ENCODE results near the gene KANSL1. TPM values are rescaled to one million over a fixed set of nuclear protein-coding genes. Genes with fewer than 3 reads are reported as not detected.

KANSL1 gene
- total and polyA plus RNA-seq, 7 experiments from 2014 or later = 17.4 to 230 (median 163) TPM

DNA sequence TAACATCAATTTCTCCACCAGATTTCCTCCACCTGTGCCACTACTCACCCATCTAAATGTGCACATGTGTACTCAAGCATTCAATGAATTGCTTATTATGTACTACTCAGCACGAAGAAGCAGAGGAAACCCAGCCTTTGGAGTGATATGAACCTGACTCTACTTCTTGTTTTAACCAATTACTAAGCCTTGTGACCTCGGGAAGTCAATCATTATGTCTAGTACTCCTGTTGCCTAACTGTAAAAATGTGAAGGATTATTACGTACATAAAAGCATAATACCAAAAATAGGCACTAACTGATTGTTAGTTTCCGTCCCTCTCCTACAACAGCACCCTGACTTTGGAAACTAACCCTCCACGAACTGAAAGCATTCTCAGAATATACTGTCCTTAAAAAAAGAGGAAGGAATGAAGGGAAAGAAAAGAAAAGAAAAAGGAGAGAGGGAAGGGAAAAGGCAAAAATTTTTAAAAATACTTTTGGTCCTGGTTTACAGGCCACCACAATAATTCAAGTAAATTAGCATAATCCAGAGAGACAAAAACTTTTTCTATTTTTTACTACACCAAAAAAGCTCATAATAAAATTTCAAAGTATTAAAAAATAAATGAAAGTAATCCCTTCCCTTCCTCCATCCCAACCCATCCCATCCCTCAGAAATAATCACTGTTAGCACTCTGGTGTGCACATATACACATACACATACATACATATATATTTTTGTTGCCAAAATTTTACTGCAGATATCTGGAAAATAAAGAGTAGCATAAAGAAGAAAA is 53.6 kb downstream of the KANSL1 start:
- H3K9me3 ChIP-seq (ENCODE audit: control insufficient read depth in 2 of 3, low read length in 3 of 3) = no peaks in the 10 kb centered on the region
- no peak overlapping the region for H3K4me3 ChIP-seq (ENCODE audit: low read length)
- CTCF ChIA-PET = no interaction called here
- H3K4me1 Mint-ChIP-seq = peaks cover 71 to 98% (median 95%) of the 10 kb centered on the region in 7 donors
- POLR2A ChIA-PET = no interaction called here
- ATAC-seq (no peak), DNase-seq (no peak)
- H3K27ac Mint-ChIP-seq = peak overlapping the region in 8 of 9 donors; percentile 24 to 82 (median 53)
- peaks cover 0 to 16% (median 0%) of the 10 kb centered on the region in 5 donors for H3K36me3 Mint-ChIP-seq
- no peaks in the 10 kb centered on the region for H3K27me3 Mint-ChIP-seq
- peaks cover 74 to 82% of the 10 kb centered on the region in 2 donors for H3K4me1 ChIP-seq (ENCODE audit: control insufficient read depth in 2 of 2, insufficient read depth in 2 of 2, low read length in 2 of 2)
- peak overlapping the region; percentile 10 for H3K27ac ChIP-seq (ENCODE audit: low read depth, low read length)
- H3K9me3 Mint-ChIP-seq = no peaks in the 10 kb centered on the region
- intact Hi-C loops (cut with micrococcal nuclease) = loop anchor here (2.0 to 5.0 kb wide), 3 partner anchors 15 to 43 kb away; no protein-coding TSS in a partner anchor
- no peaks in the 10 kb centered on the region for H3K27me3 ChIP-seq (ENCODE audit: control insufficient read depth in 2 of 2, insufficient read depth in 2 of 2, low read length in 2 of 2)
- H3K36me3 ChIP-seq (ENCODE audit: control insufficient read depth in 2 of 3, insufficient read depth in 3 of 3, low read length in 3 of 3) = no peaks in the 10 kb centered on the region
- H3K4me3 Mint-ChIP-seq = peak overlapping the region in 9 of 10 donors; percentile 5 to 67 (median 52)

DNA sequence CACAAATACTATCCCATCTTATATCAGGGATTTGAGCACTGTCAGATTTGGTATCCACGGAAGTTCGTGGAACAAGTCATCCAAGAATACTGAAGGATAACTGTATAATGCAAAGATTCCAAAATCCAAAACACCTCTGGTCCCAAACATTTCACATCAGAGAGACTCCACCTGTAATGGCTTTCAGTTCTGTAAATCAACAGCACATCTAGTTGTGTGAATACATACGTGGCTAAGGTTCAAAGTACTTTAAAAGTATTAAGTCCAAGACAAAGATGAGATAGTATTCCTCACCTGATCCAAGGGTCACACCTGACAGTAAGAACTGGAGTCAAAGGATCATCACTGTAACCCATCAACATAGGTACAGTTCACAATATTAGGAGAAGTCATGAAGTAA is 54.8 kb downstream of the KANSL1 start:
- Mint-ChIP-seq H3K27ac (peak overlapping the region in 8 of 9 donors; percentile 12 to 82 (median 50)), H3K9me3 (no peaks in the 10 kb centered on the region), H3K36me3 (peaks cover 0 to 17% (median 3%) of the 10 kb centered on the region in 5 donors), H3K4me3 (peak overlapping the region in 8 of 10 donors; percentile 20 to 67 (median 46)), H3K4me1 (peaks cover 69 to 96% (median 91%) of the 10 kb centered on the region in 7 donors), H3K27me3 (no peaks in the 10 kb centered on the region)
- Histone ChIP-seq H3K27me3 (ENCODE audit: control insufficient read depth in 2 of 2, insufficient read depth in 2 of 2, low read length in 2 of 2) (no peaks in the 10 kb centered on the region), H3K9me3 (ENCODE audit: control insufficient read depth in 2 of 3, low read length in 3 of 3) (no peaks in the 10 kb centered on the region), H3K4me1 (ENCODE audit: control insufficient read depth in 2 of 2, insufficient read depth in 2 of 2, low read length in 2 of 2) (peaks cover 70 to 72% of the 10 kb centered on the region in 2 donors), H3K36me3 (ENCODE audit: control insufficient read depth in 2 of 3, insufficient read depth in 3 of 3, low read length in 3 of 3) (no peaks in the 10 kb centered on the region), H3K27ac (ENCODE audit: low read depth, low read length) (no peak overlapping the region), H3K4me3 (ENCODE audit: low read length) (no peak overlapping the region)
- intact Hi-C loops (cut with micrococcal nuclease) = loop anchor here in 1 of 2 donors (2.0 kb wide), 1 partner anchor 16 kb away; no protein-coding TSS in a partner anchor
- DNase-seq (no peak), ATAC-seq (no peak)
- CTCF ChIA-PET = no interaction called here
- POLR2A ChIA-PET = no interaction called here

DNA sequence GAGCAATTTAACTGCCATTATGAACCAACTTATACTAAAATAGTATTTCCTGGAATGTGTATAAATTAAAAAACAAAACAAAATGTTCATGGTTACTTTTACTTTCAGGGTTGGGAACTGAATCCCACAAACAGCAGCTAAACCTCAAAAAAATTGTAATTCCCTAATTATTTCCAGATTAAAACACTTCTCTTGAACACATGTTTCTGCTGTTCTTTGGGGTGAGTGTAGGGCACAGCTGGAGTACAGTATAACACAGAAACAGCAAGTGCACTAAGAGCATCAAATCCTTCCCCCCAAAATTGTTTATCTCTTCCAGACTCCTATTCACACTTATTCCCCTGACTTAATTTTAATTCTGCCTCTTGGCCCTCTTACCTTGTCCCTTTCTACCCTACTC is 56.4 kb downstream of the KANSL1 start:
- peaks cover 79 to 98% (median 94%) of the 10 kb centered on the region in 7 donors for H3K4me1 Mint-ChIP-seq
- Histone ChIP-seq H3K27me3 (ENCODE audit: control insufficient read depth in 2 of 2, insufficient read depth in 2 of 2, low read length in 2 of 2) (no peaks in the 10 kb centered on the region), H3K9me3 (ENCODE audit: control insufficient read depth in 2 of 3, low read length in 3 of 3) (no peaks in the 10 kb centered on the region), H3K4me1 (ENCODE audit: control insufficient read depth in 2 of 2, insufficient read depth in 2 of 2, low read length in 2 of 2) (peaks cover 66 to 70% of the 10 kb centered on the region in 2 donors), H3K36me3 (ENCODE audit: control insufficient read depth in 2 of 3, insufficient read depth in 3 of 3, low read length in 3 of 3) (no peaks in the 10 kb centered on the region), H3K27ac (ENCODE audit: low read depth, low read length) (no peak overlapping the region), H3K4me3 (ENCODE audit: low read length) (no peak overlapping the region)
- peaks cover 0 to 26% (median 8%) of the 10 kb centered on the region in 5 donors for H3K36me3 Mint-ChIP-seq
- DNase-seq = no peak
- peak overlapping the region in 8 of 9 donors; percentile 18 to 90 (median 54) for H3K27ac Mint-ChIP-seq
- ATAC-seq = no peak
- POLR2A ChIA-PET = interaction anchor here (0.6 to 0.8 kb wide), 2 partner anchors 9 kb away, joined by 3 read pairs; no protein-coding TSS in a partner anchor
- no peaks in the 10 kb centered on the region for H3K9me3 Mint-ChIP-seq
- CTCF ChIA-PET = interaction anchor here (0.7 to 1.1 kb wide), 2 partner anchors 9 to 76 kb away, joined by 3 read pairs; no protein-coding TSS in a partner anchor
- intact Hi-C loops (cut with micrococcal nuclease) = loop anchor here in 1 of 2 donors (1.0 kb wide), 2 partner anchors 8 to 57 kb away; no protein-coding TSS in a partner anchor
- H3K27me3 Mint-ChIP-seq = no peaks in the 10 kb centered on the region
- H3K4me3 Mint-ChIP-seq = peak overlapping the region in 9 of 10 donors; percentile 6 to 67 (median 43)

DNA sequence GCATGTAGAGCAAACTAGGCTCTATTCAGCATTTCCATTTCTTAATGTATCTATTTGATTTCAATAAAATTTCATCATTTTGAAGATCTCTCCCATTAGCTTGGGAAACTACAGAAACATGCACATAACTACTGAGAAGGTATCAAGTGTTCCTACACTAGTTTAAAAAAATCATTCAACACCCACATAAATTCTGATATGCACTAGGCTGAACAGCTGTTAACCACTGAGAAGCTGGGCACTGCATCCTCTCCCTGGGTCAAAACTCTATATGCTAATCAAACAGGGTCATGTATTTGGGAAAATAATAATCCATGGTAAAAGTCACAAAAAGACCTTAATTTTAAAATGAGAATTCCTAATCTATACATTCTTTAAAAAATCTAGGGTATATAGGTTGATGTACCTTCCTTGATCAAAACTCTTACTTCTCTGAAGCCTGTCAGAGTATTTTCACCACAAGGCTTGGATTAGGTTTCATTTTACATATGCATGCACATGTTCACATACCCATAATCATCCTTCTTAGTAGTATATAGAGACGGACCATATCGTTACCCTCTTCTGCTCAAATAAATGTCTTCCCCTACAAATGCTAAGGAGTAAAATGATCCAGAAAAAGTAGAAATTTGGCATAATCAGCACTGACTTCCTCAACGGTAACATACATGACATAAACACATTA is 57.2 kb downstream of the KANSL1 start:
- H3K9me3 ChIP-seq (ENCODE audit: control insufficient read depth in 2 of 3, low read length in 3 of 3) = no peaks in the 10 kb centered on the region
- H3K9me3 Mint-ChIP-seq = no peaks in the 10 kb centered on the region
- no peaks in the 10 kb centered on the region for H3K27me3 Mint-ChIP-seq
- peaks cover 74 to 98% (median 94%) of the 10 kb centered on the region in 7 donors for H3K4me1 Mint-ChIP-seq
- peak overlapping the region in 8 of 9 donors; percentile 3 to 82 (median 52) for H3K27ac Mint-ChIP-seq
- peak overlapping the region in 9 of 10 donors; percentile 2 to 67 (median 30) for H3K4me3 Mint-ChIP-seq
- H3K36me3 ChIP-seq (ENCODE audit: control insufficient read depth in 2 of 3, insufficient read depth in 3 of 3, low read length in 3 of 3) = no peaks in the 10 kb centered on the region
- no peaks in the 10 kb centered on the region for H3K27me3 ChIP-seq (ENCODE audit: control insufficient read depth in 2 of 2, insufficient read depth in 2 of 2, low read length in 2 of 2)
- CTCF ChIA-PET = no interaction called here
- DNase-seq = no peak
- intact Hi-C loops (cut with micrococcal nuclease) = no loop called here
- H3K4me1 ChIP-seq (ENCODE audit: control insufficient read depth in 2 of 2, insufficient read depth in 2 of 2, low read length in 2 of 2) = peaks cover 66 to 68% of the 10 kb centered on the region in 2 donors
- peaks cover 0 to 26% (median 8%) of the 10 kb centered on the region in 5 donors for H3K36me3 Mint-ChIP-seq
- POLR2A ChIA-PET = interaction anchor here (0.6 to 1.0 kb wide), 2 partner anchors 9 to 10 kb away, joined by 3 read pairs; no protein-coding TSS in a partner anchor
- no peak overlapping the region for H3K27ac ChIP-seq (ENCODE audit: low read depth, low read length)
- ATAC-seq = no peak
- no peak overlapping the region for H3K4me3 ChIP-seq (ENCODE audit: low read length)

DNA sequence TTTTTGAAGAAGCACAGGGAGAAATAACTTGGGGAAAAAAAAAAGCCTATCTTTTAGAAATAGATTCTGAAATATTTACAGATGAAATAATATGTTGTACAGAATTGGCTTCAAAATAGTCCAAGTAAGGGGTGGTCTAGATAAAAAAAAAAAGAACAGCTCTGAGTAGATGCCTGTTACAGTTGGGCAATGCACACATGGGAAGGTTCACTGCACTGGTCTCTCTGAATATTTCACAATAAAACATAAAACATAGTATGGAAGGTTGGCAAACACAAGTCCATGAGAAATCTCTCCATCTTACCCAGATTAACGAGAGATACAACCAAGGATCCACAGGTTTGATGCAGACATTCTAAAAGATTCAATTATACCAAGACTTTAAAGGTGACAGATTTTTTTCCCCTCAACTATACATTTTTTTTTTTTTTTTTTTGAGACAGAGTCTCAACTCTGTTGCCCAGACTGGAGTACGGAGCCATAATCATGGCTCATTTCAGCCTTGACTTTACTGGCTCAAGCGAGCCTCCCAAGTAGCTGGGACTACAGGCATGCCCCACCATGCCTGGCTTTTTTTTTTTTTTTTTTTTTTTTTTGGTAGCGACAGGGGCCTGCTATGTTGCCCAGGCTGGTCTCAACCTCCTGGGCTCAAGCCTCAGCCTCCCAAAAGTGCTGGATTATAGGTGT is 58.0 kb downstream of the KANSL1 start:
- Histone ChIP-seq H3K27me3 (ENCODE audit: control insufficient read depth in 2 of 2, insufficient read depth in 2 of 2, low read length in 2 of 2) (no peaks in the 10 kb centered on the region), H3K36me3 (ENCODE audit: control insufficient read depth in 2 of 3, insufficient read depth in 3 of 3, low read length in 3 of 3) (no peaks in the 10 kb centered on the region), H3K4me1 (ENCODE audit: control insufficient read depth in 2 of 2, insufficient read depth in 2 of 2, low read length in 2 of 2) (peaks cover 66 to 70% of the 10 kb centered on the region in 2 donors), H3K27ac (ENCODE audit: low read depth, low read length) (no peak overlapping the region), H3K9me3 (ENCODE audit: control insufficient read depth in 2 of 3, low read length in 3 of 3) (no peaks in the 10 kb centered on the region), H3K4me3 (ENCODE audit: low read length) (no peak overlapping the region)
- no peaks in the 10 kb centered on the region for H3K9me3 Mint-ChIP-seq
- ChIA-PET CTCF (no interaction called here), POLR2A (interaction anchor here (1.0 kb wide), 1 partner anchor 10 kb away, joined by 3 read pairs; no protein-coding TSS in a partner anchor)
- peak overlapping the region in 7 of 10 donors; percentile 6 to 51 (median 32) for H3K4me3 Mint-ChIP-seq
- ATAC-seq (no peak), DNase-seq (no peak)
- H3K27me3 Mint-ChIP-seq = no peaks in the 10 kb centered on the region
- peaks cover 76 to 98% (median 95%) of the 10 kb centered on the region in 7 donors for H3K4me1 Mint-ChIP-seq
- peaks cover 0 to 26% (median 8%) of the 10 kb centered on the region in 5 donors for H3K36me3 Mint-ChIP-seq
- intact Hi-C loops (cut with micrococcal nuclease) = no loop called here
- peak overlapping the region in 5 of 9 donors; percentile 8 to 71 (median 26) for H3K27ac Mint-ChIP-seq

DNA sequence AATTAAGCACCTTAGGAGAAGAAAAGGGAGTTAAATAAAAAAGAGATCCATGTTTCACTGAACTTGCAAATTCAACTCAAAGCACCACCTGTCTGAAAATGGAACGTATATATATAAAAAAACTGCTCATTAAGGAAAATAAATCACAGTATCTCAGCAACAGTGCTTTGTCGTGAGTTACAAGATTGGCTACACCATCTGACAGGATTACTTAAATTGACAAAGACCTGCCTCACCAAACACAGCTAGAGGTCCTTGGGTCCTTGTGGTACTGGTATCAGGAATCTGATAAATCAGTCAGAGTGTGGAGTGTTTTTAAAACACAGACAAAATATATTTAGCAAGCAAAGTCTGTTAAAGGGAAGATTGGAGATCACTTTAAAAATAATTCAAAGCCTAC is 63.9 kb downstream of the KANSL1 start:
- Mint-ChIP-seq H3K36me3 (peaks cover 6 to 35% (median 15%) of the 10 kb centered on the region in 5 donors), H3K4me3 (peak overlapping the region in 7 of 10 donors; percentile 18 to 76 (median 40)), H3K4me1 (peaks cover 61 to 97% (median 93%) of the 10 kb centered on the region in 7 donors), H3K27me3 (no peaks in the 10 kb centered on the region), H3K27ac (peak overlapping the region in 7 of 9 donors; percentile 28 to 82 (median 50)), H3K9me3 (peaks cover 0 to 3% (median 0%) of the 10 kb centered on the region in 11 donors)
- CTCF ChIA-PET = no interaction called here
- no peak overlapping the region for H3K27ac ChIP-seq (ENCODE audit: low read depth, low read length)
- ATAC-seq (no peak), DNase-seq (no peak)
- intact Hi-C loops (cut with micrococcal nuclease) = no loop called here
- H3K27me3 ChIP-seq (ENCODE audit: control insufficient read depth in 2 of 2, insufficient read depth in 2 of 2, low read length in 2 of 2) = no peaks in the 10 kb centered on the region
- peaks cover 51 to 57% of the 10 kb centered on the region in 2 donors for H3K4me1 ChIP-seq (ENCODE audit: control insufficient read depth in 2 of 2, insufficient read depth in 2 of 2, low read length in 2 of 2)
- no peaks in the 10 kb centered on the region for H3K9me3 ChIP-seq (ENCODE audit: control insufficient read depth in 2 of 3, low read length in 3 of 3)
- no peak overlapping the region for H3K4me3 ChIP-seq (ENCODE audit: low read length)
- POLR2A ChIA-PET = interaction anchor here (0.7 to 0.8 kb wide), 2 partner anchors 64 to 73 kb away, joined by 3 read pairs; no protein-coding TSS in a partner anchor
- peaks cover 0 to 3% (median 0%) of the 10 kb centered on the region in 3 experiments for H3K36me3 ChIP-seq (ENCODE audit: control insufficient read depth in 2 of 3, insufficient read depth in 3 of 3, low read length in 3 of 3)
